SK-N-SH (cell line): Measurements from ENCODE around the gene CTPS1. TPM values are rescaled to one million over a fixed set of nuclear protein-coding genes. Genes with fewer than 3 reads are reported as not detected.
A peak's percentile ranks its signal among the peaks of the same experiment; 100 is the strongest.

Source experiments
- CTCF ChIA-PET: fragments of 300-600, 350-600 bp; formaldehyde crosslinking; extraction: SDS; loops from one replicate; lab custom pipeline; 2021; lab: Yijun Ruan, JAX
- POLR2A ChIA-PET: fragments of 350-600 bp; sonication (Branson Sonifier 250); formaldehyde crosslinking; extraction: SDS; loops from one replicate; lab custom pipeline; 2020; ENCODE audit warnings: antibody characterized with exemption, inconsistent platforms; lab: Yijun Ruan, JAX
- DNase-seq: peaks from one replicate; pipeline ENCODE4 v3.0.0; 2012
- H2AFZ ChIP-seq: fragments of 200-600 bp; sonication (generic); 2 replicates; pipeline ENCODE4 v1.8.1; 2016; ENCODE audit warnings: antibody characterized with exemption, mild to moderate bottlenecking, low read depth
- H3F3A ChIP-seq: fragments of 200-600 bp; sonication (generic); replicated peaks from 2 replicates; pipeline ENCODE3; 2016; ENCODE audit warnings: antibody characterized with exemption, mild to moderate bottlenecking; ENCODE audit not compliant: insufficient read depth
- H3K27ac ChIP-seq, 2 experiments: fragments of 200-500 bp in 1 of 2; fragments of 200-600 bp in 1 of 2; sonication (Bioruptor generic) in 1 of 2; sonication (generic), shearing (Covaris generic) in 1 of 2; 2 replicates each; pipeline versions ENCODE4 v1.5.1 to v1.6.1; 2014 to 2016; ENCODE audit warnings: low read depth in 2 of 2, inconsistent platforms in 1 of 2, low read length in 1 of 2, mild to moderate bottlenecking in 1 of 2, mixed read lengths in 1 of 2
- H3K27me3 ChIP-seq: fragments of 200-600 bp; sonication (generic), shearing (Covaris generic); 2 replicates; pipeline ENCODE4 v1.6.1; 2016; ENCODE audit warnings: mixed run types; ENCODE audit not compliant: insufficient read depth
- H3K36me3 ChIP-seq, 2 experiments: fragments of 200-500 bp in 1 of 2; fragments of 200-600 bp in 1 of 2; sonication (Bioruptor generic) in 1 of 2; sonication (generic) in 1 of 2; replicated peaks in 1 of 2; 2 replicates each; pipeline versions ENCODE3 to v1.5.1; 2014 to 2016; ENCODE audit warnings: low read length in 1 of 2, mild to moderate bottlenecking in 1 of 2; ENCODE audit not compliant: insufficient read depth in 2 of 2, control insufficient read depth in 1 of 2
- H3K4me1 ChIP-seq, 2 experiments: fragments of 200-500 bp in 1 of 2; fragments of 200-600 bp in 1 of 2; sonication (Bioruptor generic) in 1 of 2; sonication (generic), shearing (Covaris generic) in 1 of 2; 2 replicates each; pipeline versions ENCODE4 v1.5.1 to v1.6.1; 2014 to 2016; ENCODE audit warnings: low read depth in 1 of 2, low read length in 1 of 2, mixed run types in 1 of 2; ENCODE audit not compliant: insufficient read depth in 2 of 2, control insufficient read depth in 1 of 2
- H3K4me2 ChIP-seq: fragments of 200-600 bp; sonication (generic), shearing (Covaris generic); 2 replicates; pipeline ENCODE4 v1.6.1; 2017; ENCODE audit warnings: mixed run types
- H3K4me3 ChIP-seq, 2 experiments: fragments of 200-500 bp in 1 of 2; fragments of 200-600 bp in 1 of 2; sonication (Bioruptor generic) in 1 of 2; sonication (generic), shearing (Covaris generic) in 1 of 2; 2 replicates each; pipeline versions ENCODE4 v1.5.1 to v1.8.1; 2014 to 2016; ENCODE audit warnings: low read depth in 2 of 2, inconsistent platforms in 1 of 2, low read length in 1 of 2, mild to moderate bottlenecking in 1 of 2, mixed read lengths in 1 of 2, moderate library complexity in 1 of 2
- H3K79me2 ChIP-seq: fragments of 200-600 bp; sonication (generic); 2 replicates; pipeline ENCODE4 v1.8.1; 2017; ENCODE audit warnings: mild to moderate bottlenecking; ENCODE audit not compliant: insufficient read depth
- H3K9ac ChIP-seq: fragments of 200-600 bp; sonication (generic); 2 replicates; pipeline ENCODE4 v1.6.1; 2017; ENCODE audit warnings: mixed run types
- H3K9me2 ChIP-seq: fragments of 200-600 bp; sonication (generic); 2 replicates; pipeline ENCODE4 v1.6.1; 2017; ENCODE audit warnings: mixed run types
- H3K9me3 ChIP-seq: fragments of 200-600 bp; sonication (generic); 2 replicates; pipeline ENCODE4 v1.6.1; 2017; ENCODE audit warnings: mixed run types, mild to moderate bottlenecking, moderate library complexity
- H4K20me1 ChIP-seq: fragments of 200-600 bp; sonication (generic); 2 replicates; pipeline ENCODE4 v1.6.1; 2017; ENCODE audit warnings: mild to moderate bottlenecking, mixed run types; ENCODE audit not compliant: insufficient read depth
- EP300 ChIP-seq, 2 experiments: IDR thresholded peaks; 2 replicates each; pipeline versions ENCODE4 v1.4.0 to v1.6.1; 2012; ENCODE audit warnings: borderline replicate concordance in 1 of 2, low read depth in 1 of 2, low read length in 1 of 2
- JUND ChIP-seq: IDR thresholded peaks from 2 replicates; pipeline ENCODE4 v1.4.0; 2012
- MEF2A ChIP-seq: IDR thresholded peaks from 2 replicates; pipeline ENCODE4 v1.4.0; 2012; ENCODE audit warnings: low read depth, borderline replicate concordance
- NFIC ChIP-seq: IDR thresholded peaks from 2 replicates; pipeline ENCODE4 v1.4.0; 2012; ENCODE audit warnings: borderline replicate concordance
- RFX5 ChIP-seq: IDR thresholded peaks from 2 replicates; pipeline ENCODE4 v1.6.1; 2012; ENCODE audit warnings: mild to moderate bottlenecking, improper control_type of control experiment, low read length
- WGBS: methylation state at CpG from one replicate; pipeline ENCODE4 v1.1.6; 2017; ENCODE audit warnings: low lambda C conversion rate; 5-methylcytosine and 5-hydroxymethylcytosine counted together
- polyA plus RNA-seq, 3 experiments: library from polyadenylated mRNA; depleted of rRNA; stranded (reverse); fragments of >200 nt; gene quantifications; 2 replicates each; pipeline ENCODE4 v1.2.3, GENCODE V29; 2012
- TF ChIP-seq, protein P1 (sequence below): IDR thresholded peaks from 2 replicates; pipeline ENCODE4 v1.4.0; 2012; ENCODE audit warnings: low read depth, borderline replicate concordance
- TF ChIP-seq, protein P2 (sequence below): IDR thresholded peaks from 2 replicates; pipeline ENCODE4; 2012

CTPS1 gene
- polyA plus RNA-seq, 1 of the 3 experiments (the other 2 are of a cell fraction), result 34.5 TPM

DNA sequence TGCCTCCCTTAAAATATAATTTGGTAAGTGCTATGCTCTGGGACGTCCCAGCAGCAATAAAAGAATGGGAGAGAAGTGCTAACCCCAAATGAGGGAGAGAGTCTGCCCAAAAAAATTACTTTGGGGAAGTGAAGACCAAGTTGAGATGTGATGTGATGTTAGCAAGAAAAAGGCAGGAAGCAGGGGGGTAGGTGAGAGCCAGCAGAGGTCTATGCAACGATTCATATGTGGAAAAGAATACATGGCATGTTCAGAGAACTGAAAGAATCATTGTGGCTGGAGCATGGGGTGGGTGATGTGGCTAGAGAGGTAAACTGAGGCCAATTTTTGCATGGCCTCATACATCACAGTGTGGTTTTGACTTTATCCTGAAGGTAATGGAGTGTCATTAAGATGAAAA lies 5.6 kb upstream of the CTPS1 start:
- no peak overlapping the region for H3K4me3 ChIP-seq
- H3F3A ChIP-seq, result peaks cover 32% of the 10 kb centered on the region
- no peak for TF ChIP-seq JUND
- TF ChIP-seq, protein P1, sequence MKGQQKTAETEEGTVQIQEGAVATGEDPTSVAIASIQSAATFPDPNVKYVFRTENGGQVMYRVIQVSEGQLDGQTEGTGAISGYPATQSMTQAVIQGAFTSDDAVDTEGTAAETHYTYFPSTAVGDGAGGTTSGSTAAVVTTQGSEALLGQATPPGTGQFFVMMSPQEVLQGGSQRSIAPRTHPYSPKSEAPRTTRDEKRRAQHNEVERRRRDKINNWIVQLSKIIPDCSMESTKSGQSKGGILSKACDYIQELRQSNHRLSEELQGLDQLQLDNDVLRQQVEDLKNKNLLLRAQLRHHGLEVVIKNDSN, result no peak
- TF ChIP-seq RFX5, result no peak
- H4K20me1 ChIP-seq, result no peaks in the 10 kb centered on the region
- no peak for DNase-seq
- no peak overlapping the region for H3K27ac ChIP-seq
- H3K4me2 ChIP-seq, result no peak overlapping the region
- ChIA-PET POLR2A (no interaction called here), CTCF (no interaction called here)
- no peak overlapping the region for H2AFZ ChIP-seq
- H3K9me2 ChIP-seq, result no peaks in the 10 kb centered on the region
- H3K27me3 ChIP-seq, result no peaks in the 10 kb centered on the region
- no peaks in the 10 kb centered on the region for H3K79me2 ChIP-seq
- H3K36me3 ChIP-seq, result no peaks in the 10 kb centered on the region
- H3K4me1 ChIP-seq, result peaks cover 0 to 3% of the 10 kb centered on the region in 2 experiments; a peak in 1 of 4 replicates
- H3K9ac ChIP-seq, result no peak overlapping the region
- 81% methylated on average over 2 of the region's 2 CpGs for WGBS
- H3K9me3 ChIP-seq, result no peaks in the 10 kb centered on the region

DNA sequence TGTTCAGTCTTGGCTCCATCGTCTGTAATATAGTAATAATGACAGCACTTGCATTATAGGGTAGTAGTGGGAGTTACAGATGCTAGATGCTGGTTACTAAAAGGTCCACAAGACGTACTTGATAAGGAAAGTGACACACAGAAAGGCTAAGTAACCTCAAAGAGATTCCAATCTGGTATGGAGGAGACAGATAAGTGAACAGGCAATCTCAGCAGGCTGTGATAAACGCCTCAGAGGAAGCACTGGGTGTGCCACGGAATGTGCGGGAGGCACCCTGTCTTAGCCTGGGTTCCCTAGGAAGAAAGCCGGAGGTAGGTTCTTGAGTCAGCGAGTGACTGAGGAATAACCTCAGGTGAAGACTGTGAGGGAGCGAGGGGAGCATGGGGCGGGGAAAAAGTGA lies 4.6 kb upstream of the CTPS1 start:
- Histone ChIP-seq H4K20me1 (no peaks in the 10 kb centered on the region), H3F3A (peaks cover 35% of the 10 kb centered on the region), H3K9me2 (no peaks in the 10 kb centered on the region), H2AFZ (no peak overlapping the region)
- POLR2A ChIA-PET, result no interaction called here
- TF ChIP-seq, protein P1, result no peak
- no peak for TF ChIP-seq MEF2A
- TF ChIP-seq, all 33 proteins: peak for 0
- Histone ChIP-seq H3K4me3 (no peak overlapping the region), H3K36me3 (no peaks in the 10 kb centered on the region), H3K4me1 (peaks cover 0 to 7% of the 10 kb centered on the region in 2 experiments; a peak in 1 of 4 replicates), H3K27ac (no peak overlapping the region), H3K27me3 (no peaks in the 10 kb centered on the region), H3K79me2 (no peaks in the 10 kb centered on the region), H3K9ac (no peak overlapping the region), H3K9me3 (no peaks in the 10 kb centered on the region), H3K4me2 (no peak overlapping the region)
- no peak for DNase-seq
- WGBS, result 91% methylated on average over 9 of the region's 9 CpGs
- CTCF ChIA-PET, result no interaction called here

DNA sequence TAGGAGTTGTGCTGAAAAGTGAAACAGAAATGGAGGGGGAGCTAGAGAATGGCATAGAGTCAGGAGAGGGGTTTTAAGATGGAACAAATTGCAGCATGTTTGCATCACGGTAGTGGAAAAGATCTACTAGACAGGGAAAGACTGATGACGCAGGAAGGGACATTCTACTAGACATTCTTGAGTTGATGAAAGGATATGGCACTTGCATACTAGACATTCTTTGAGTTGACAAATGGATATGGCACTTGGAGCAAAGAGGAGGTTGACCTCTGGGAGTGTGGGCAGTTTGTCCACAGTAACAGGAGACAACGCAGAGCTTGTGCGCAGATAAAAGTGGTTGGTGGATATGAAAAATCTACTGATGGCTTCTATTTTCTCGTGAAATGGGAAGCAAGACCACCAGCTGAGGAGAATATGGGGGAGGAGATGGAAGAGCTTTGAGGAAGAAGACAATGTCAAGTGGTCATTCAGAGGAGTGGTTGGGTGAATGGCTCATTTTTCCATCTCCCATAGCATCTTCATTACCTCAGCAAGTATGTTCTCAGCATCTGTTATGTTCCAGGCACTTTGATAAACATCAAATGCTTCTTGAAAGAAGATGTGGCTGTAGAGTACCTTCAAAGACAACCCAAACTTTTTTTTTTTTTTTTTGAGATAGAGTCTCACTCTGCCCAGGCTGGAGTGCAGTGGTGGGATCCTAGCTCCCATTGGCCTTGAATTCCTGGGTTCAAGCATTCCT lies 2.4 kb upstream of the CTPS1 start:
- no peak for DNase-seq
- CTCF ChIA-PET, result interaction anchor here (0.7 kb wide), 1 partner anchor 29 kb away, joined by 3 read pairs; no protein-coding TSS in a partner anchor

More for the DNA sequence above, 2.4 kb upstream of the CTPS1 start:
- H4K20me1 ChIP-seq, result peaks cover 13% of the 10 kb centered on the region
- POLR2A ChIA-PET, result no interaction called here
- peak overlapping the region in 1 of 2 experiments; percentile 71; a peak in 2 of 4 replicates for H3K27ac ChIP-seq
- no peaks in the 10 kb centered on the region for H3K36me3 ChIP-seq
- TF ChIP-seq EP300 (IDR thresholded peaks at IDR 0.05; ENCODE audit: borderline replicate concordance in 1 of 2, low read depth in 1 of 2, low read length in 1 of 2) (peak in 1 of 2 experiments; percentile 24; a peak in 1 of 4 replicates), NFIC (no peak)
- TF ChIP-seq, protein P2, sequence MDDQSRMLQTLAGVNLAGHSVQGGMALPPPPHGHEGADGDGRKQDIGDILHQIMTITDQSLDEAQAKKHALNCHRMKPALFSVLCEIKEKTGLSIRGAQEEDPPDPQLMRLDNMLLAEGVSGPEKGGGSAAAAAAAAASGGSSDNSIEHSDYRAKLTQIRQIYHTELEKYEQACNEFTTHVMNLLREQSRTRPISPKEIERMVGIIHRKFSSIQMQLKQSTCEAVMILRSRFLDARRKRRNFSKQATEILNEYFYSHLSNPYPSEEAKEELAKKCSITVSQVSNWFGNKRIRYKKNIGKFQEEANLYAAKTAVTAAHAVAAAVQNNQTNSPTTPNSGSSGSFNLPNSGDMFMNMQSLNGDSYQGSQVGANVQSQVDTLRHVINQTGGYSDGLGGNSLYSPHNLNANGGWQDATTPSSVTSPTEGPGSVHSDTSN, result peak; percentile 48
- peaks cover 21% of the 10 kb centered on the region for H3K79me2 ChIP-seq
- peak overlapping the region; percentile 11; the same call in 1 of the 2 replicates for H3K9ac ChIP-seq
- no peak overlapping the region for H3K4me3 ChIP-seq
- no peak overlapping the region for H3K4me2 ChIP-seq
- H2AFZ ChIP-seq, result no peak overlapping the region
- H3F3A ChIP-seq, result peaks cover 35% of the 10 kb centered on the region
- peaks cover 12 to 23% of the 10 kb centered on the region in 2 experiments for H3K4me1 ChIP-seq
- H3K9me3 ChIP-seq, result no peaks in the 10 kb centered on the region
- no peaks in the 10 kb centered on the region for H3K27me3 ChIP-seq
- no peaks in the 10 kb centered on the region for H3K9me2 ChIP-seq
- 61% methylated on average over 5 of the region's 5 CpGs for WGBS
